ENCODE results near the gene NT5DC2.

NT5DC2 gene

GRCh38 chr3:52533623-52534280 lies at the start of gene NT5DC2:
TSS of gene NT5DC2 (minus strand) at chr3:52533857. CDS start at chr3:52533737, 120 bp downstream.
- peak; percentile 96 for DNase-seq (ENCODE audit: low spot score)

DNA sequence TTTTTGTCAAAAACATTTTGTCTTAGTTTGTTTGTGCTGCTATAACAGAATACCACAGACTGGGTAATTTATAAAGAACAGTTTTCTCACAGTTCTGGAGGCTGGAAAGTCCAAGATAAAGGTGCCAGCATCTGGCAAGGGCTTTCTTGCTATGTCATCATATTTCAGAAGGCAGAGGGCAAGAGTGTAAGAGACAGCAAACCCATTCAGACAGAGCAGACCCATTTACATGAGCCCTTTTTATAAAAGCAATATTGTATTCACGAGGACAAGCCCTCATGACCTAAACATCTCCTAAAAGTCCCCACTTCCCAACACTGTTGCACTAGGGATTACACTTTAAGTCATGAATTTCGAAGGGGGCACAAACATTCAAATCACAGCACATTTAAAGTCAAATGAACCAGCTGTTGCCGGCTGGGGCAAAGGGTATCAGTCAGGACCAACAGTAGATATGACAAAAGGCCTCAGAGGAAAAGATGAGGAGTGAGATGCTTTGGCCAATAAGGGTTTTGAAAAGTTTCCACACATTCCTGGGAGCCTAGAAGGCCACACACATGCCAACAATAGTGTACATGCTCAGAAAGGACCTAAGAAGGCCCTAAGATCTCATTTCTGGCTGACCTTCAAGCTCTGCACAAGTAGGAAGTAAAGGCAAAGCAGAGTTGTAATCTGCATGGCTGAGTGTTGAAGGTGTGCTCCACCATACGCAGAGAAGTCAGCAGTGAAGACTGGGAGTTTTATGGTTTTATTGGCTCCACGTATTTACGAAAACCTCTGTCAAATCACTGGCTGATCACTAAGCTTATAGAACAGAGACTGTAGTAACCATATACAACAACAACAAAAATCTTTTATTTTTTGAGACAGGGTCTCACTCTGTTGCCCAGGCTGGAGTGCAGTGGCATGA lies 40.7 kb upstream of the NT5DC2 start:
- DNase-seq (ENCODE audit: low spot score), result no peak

GRCh38 chr3:52572221-52572620 lies 38.6 kb upstream of the NT5DC2 start:
- DNase-seq (ENCODE audit: low spot score), result no peak

- DNase-seq (ENCODE audit: low spot score), result no peak
Observed at GRCh38 chr3:52570076-52570475, 36.4 kb upstream of the NT5DC2 start.

DNA sequence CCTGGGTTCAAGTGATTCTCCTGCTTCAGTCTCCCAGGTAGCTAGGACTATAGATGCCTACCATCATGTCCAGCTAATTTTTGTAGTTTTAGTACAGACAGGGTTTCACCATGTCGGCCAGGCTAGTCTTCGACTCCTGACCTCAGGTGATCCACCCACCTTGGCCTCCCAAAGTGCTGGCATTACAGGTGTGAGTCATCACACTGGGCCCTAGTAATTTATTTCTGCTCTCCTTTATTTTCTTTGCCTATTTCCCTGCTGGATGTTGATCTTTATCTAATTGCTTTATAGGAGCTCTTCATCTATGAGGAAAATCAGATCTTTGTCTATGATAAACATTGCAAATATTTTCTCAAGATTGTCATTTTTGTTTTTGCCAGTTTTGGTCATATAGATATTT lies 34.4 kb upstream of the NT5DC2 start:
- DNase-seq (ENCODE audit: low spot score), result no peak

GRCh38 chr3:52563984-52564383 lies 30.3 kb upstream of the NT5DC2 start:
- DNase-seq (ENCODE audit: low spot score), result no peak

- DNase-seq (ENCODE audit: low spot score), result no peak
Observed at GRCh38 chr3:52561028-52561747, 27.5 kb upstream of the NT5DC2 start.

- no peak for DNase-seq (ENCODE audit: low spot score)
Observed at GRCh38 chr3:52558436-52558835, 24.8 kb upstream of the NT5DC2 start.

DNA sequence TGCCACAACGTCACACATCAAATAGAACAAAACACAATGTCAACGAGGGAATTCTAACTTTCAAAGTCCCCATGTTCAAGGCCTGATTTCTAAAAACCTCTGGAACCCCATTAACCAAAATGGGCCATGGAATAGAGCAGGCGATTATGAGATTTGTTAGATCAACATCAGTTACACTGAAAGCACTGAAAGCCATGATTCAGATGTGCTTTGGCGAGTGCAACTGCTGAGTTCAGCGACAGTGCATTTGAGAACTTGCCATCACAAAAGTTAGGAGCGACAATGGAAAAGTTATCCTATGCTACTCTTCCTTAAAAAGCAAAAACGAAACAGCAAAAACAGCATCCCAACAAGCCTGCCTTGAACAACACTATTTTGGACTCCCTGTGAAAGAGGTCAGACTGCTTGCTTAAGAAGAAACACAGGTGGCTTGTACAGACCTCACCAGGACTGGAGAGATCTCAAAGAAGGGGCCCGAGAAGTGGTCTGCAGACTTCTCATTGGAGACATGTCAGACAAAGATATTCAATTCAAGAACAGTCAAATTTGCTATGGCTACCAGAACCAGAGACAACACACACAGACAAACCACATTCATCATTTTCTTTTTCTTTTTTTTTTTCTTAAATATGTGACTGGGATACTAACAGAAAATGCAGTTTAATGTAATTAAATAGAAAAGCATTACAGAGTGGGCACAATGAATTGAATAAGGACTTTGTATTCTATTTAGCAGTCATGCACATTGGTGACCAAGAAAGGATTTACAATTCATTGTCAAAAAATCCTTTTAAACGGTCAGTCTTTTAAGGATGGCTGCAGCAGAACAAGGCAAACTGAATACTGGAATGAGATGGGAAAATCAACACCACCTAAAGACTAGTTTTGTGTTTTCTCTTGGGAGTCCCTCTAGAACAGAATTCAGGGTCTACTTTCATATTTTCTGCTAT lies 23.6 kb upstream of the NT5DC2 start:
- DNase-seq (ENCODE audit: low spot score), result no peak

DNA sequence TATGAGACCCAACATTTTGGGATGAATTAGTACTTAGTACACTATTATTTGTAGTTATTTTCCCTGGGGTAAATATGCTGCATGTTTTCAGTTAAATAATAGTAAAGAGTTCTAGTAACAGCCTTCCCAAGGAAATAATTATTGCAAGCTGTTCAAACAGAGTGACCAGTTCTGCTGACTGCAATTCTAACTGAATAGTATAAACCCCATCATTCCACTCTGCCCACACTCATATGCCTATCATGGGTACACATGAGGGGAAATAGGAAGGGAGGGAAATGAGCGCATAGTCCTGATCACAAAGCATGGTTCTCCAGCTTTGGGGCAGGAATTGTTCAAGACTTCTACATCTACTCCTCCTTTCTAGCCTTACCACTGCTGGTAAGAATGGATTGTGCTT lies 21.4 kb upstream of the NT5DC2 start:
- DNase-seq (ENCODE audit: low spot score), result no peak

GRCh38 chr3:52554026-52554755 lies 20.5 kb upstream of the NT5DC2 start:
- DNase-seq (ENCODE audit: low spot score), result no peak

GRCh38 chr3:52552089-52552488 lies 18.4 kb upstream of the NT5DC2 start:
- no peak for DNase-seq (ENCODE audit: low spot score)

DNA sequence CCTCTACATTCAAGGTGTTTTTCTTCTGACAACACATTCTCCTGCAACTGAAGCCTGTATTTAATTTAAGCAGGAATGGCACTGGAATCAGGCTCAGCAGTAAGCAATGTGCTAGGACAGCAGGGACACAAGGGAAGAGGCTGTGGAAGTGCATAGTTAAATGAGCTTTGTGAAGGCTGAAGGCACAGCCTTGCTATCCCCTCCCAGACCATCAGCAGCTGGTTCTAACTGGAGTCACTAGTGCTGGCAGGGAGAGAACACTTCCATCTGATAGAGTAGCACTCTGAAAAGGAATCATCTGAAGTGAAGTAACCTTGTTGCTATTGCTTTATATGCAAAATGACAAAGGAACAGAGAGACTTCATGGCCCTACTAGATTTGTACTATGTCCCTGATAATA lies 17.5 kb upstream of the NT5DC2 start:
- DNase-seq (ENCODE audit: low spot score), result no peak

- DNase-seq (ENCODE audit: low spot score), result no peak
Observed at GRCh38 chr3:52547143-52547542, 13.5 kb upstream of the NT5DC2 start.

DNA sequence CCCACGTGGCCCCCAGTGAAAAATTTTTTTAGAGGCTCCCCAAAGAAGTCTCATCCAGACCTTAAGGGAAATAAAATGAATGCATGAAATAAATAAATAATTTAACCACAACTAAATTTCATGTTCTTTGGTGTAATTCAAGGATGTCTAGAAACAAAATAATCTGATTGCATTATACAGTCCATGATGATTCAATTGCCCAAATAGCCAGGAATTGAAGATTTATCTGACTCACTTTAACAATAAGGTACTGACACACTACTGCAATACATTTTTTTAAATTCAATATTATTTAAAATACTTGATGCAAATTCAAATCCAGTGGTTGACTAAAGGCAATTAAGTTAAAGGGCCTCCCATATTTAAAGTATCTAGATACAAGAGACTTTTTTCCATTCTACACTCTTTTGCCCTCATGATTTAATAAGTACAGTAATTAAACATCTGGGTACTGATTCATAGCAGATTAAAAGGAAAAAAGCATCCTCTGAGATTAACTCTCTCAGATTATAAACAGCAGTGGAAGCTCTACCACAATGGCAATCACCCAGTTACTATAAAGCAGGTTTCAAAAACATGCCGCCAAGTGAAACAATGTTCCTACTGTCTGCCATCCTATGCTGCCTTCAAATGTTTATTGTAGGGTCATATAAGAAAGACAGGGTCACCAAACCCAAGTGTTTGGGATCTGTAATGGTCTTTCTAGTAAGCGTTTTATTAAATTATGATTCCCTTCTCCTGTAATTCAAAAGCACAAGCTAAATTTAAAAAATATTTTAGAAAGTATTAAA lies 12.6 kb upstream of the NT5DC2 start:
- no peak for DNase-seq (ENCODE audit: low spot score)

DNA sequence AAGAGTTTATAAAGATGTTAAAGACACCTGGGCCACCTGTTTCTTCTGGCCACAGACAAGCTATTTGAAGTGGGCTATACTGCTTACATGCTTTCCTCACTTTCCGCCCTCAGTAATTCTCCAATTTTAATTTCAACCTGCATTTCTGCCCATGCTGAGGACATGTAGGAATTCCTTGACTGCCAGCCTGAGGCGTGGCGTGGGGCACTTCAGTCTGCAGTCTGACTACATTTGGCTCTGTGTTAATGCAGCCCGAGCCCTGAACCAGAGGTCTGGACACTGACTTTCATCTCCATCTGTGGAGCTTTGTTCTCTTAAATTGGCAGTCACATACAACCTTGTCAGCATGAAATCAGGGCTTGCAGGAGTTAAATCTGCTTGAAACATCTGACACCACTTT lies 11.3 kb upstream of the NT5DC2 start:
- no peak for DNase-seq (ENCODE audit: low spot score)

GRCh38 chr3:52541050-52541449 lies 7.4 kb upstream of the NT5DC2 start:
- DNase-seq (ENCODE audit: low spot score), result no peak

DNA sequence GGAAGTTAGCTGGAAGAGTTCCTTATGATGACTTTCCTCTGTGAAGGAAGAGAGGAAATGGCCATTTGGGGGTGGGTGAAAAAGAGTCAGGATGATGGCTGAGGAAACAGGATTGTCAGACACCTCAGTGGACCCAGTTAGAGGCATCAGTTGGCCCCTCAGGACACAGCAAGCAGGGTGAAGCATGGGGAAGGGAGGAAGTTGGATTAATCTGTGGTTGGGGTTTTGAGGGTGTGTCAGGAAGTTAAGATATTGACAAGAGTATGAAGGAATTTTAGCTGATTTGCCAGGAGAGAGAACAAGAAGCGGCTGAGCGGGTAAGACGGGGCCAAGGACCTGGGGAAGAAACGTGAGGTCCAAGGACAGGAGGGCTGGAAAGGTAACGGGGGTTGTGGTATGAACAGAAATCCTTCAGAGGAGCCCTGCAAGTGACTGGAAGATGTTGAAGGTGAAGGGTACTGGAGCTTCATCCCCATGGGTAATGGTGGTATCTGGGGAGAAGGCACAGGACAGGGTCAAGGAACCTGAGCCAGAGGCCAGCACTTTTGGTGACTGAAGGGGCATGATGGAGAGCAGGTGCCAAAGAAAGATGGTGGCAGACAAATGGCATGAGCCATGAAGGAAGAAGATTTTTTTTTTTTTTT lies 5.5 kb upstream of the NT5DC2 start:
- no peak for DNase-seq (ENCODE audit: low spot score)

DNA sequence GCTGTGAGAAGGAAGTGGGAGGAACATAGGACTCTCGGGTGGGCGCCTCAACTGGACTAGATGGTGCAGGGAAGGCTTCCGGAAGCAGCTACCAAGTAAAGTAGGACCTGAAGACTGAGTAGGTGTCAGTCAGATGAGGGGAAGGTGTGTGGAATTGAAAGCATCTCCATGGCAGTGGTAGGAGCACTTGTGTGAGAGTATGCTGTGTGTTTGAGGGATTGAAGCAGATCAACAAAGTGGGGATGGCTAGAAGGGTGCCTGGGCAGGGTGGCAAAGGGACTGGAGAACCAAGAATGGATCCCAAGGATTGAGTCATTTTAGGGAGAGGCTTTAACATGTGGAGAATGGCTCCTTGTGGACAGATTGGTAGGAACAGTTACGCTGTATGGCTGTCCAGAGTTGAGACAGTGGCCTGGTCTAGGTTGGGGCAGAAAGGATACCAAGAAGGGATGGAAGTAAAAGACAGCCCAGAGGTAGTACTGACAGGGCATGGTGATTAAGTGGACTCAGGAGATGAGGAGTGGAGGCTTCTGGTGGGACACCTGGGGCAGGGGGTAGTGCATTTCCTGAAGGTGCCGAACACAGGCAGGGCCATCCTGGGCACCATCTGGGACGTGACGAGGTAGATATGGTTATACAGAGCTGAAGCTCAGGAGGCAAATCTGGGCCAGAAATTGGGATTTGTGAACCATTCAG lies 4.2 kb upstream of the NT5DC2 start:
- no peak for DNase-seq (ENCODE audit: low spot score)
